Inflammatory macrophage treated with lipopolysaccharide for 4 hours (primary cell): ENCODE results near the gene ZAR1.

ENCODE experiments used
- DNase-seq: peaks from one replicate; pipeline ENCODE4 v3.0.0-alpha.2; 2020

ZAR1 gene

DNA sequence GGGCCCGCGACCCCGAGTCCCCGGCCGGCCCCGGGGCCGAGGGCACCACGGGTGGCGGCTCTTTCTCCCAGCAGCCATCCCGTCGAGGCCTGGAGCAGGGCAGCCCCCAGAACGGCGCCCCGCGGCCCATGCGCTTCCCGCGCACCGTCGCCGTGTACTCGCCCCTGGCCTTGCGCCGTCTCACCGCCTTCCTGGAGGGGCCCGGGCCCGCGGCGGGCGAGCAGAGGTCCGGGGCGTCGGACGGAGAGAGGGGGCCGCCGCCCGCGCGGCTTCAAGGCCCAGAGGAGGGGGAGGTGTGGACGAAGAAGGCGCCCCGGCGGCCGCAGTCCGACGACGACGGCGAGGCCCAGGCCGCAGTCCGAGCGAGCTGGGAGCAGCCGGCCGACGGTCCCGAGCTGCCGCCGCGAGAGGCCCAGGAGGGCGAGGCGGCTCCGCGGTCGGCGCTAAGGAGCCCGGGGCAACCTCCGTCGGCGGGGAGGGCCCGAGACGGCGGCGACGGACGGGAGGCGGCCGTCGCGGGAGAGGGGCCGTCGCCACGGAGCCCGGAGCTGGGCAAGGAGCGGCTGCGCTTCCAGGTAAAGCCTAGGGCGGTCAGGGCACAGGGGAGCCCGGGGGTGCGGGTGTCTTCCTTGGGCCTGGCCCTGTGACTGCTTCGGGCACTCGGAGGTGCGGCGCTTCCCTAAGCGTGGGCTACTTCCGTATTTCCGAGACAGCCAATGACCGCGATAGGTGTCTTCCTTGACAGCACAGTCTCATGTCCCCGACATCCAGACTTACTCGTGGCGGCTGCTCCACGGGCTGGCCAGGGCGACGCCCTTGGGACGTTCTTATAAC is 845 bp downstream of the ZAR1 start:
- no peak for DNase-seq

DNA sequence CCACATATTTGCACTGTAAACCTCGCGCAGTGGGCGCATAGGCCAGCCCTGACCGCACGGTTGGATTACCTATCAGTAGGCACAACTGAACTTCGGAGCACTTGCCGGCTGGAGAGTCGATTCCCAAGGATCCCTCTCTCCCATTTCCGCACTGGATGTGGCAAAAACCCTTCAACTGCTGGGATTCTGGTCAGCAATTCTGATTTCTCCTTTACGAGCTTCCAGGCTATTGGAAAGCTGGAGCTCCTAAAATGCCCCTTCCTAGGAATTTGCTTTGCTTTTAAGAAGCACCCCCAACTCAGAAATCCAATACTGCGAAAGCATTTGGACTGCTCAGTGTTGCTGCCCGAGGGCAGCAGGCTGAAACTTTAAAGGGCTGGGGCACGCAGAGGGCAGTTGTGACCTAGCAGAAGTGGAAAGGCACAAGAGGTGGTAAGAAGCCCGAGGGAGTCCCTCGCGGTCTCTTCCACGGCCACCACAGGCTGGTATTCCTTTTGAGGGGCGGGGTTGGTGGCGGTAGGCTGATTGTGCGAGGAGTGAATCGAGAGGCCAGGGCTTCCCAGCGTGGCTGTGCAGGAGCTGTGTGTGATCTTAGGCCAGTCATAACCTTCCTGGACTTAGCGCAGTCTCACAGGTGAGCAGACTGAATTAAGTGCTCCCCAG is 1.6 kb downstream of the ZAR1 start:
- no peak for DNase-seq

DNA sequence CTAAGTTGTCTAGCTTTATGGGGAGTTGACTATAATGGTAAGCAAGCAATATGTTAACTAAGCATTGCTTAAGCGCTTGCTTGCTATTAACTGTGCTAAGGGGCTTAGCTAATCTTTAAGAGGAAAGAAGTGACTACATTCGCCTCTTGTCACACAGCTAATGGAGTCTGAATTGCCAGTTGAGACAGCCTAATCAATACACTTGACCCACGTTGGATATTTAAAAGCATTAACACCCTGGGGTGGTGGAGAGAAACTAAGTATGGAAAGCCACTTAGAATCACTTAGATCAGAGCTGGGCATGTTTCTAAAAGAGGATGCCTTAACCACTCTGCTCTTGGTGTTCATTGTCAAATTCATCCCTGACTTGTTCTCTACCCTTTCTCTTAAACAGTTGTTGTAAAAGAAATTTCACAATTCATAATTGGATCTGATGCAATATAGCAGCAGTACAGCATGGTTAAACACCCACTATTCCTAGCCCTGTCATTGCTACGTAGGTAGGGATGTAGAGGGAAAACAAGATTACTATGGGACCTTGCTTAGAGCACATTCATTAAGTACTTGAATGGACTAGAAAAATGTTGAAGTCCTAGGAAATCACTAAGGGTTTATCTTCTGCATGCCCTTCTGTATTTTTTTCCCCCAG is 3.5 kb downstream of the ZAR1 start:
- DNase-seq = no peak

DNA sequence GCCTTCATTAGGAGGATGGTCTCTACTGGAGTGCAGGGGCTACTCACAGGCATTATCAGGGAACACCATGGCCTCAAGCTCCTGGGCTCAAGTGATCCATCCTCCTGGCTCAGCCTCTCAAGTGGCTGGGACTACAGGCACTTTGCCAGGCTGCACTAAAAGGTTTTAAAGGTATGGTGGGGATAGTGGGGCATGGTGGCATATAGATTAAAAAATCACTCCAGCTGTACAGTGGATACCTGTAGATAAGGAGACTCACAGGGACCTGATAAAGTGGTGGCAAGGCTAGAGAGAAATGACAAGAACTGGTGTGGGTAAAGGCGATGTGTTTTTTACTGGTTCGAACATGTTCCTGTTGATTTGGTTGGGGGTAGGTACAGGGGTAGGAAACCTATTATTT is 5.9 kb downstream of the ZAR1 start:
- no peak for DNase-seq

DNA sequence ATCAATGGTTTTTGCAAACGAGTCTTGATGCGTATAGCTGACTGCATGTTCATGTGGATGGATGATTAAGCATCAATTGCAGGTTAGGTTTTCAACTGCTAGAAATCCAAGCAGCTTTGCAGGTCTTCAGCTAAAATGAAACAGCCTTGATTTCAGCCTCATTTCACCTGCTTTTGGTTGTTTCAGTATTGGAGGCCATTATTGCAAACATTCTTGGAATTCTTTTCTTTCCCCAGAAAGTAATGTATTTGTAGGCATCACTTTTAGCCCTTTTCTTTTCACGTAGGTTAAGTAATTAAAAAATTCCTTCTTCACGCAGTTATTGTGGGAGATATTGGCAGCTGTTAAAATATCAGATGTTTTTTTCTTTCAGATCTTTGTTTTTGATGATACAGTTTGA is 8.8 kb downstream of the ZAR1 start:
- DNase-seq = no peak

DNA sequence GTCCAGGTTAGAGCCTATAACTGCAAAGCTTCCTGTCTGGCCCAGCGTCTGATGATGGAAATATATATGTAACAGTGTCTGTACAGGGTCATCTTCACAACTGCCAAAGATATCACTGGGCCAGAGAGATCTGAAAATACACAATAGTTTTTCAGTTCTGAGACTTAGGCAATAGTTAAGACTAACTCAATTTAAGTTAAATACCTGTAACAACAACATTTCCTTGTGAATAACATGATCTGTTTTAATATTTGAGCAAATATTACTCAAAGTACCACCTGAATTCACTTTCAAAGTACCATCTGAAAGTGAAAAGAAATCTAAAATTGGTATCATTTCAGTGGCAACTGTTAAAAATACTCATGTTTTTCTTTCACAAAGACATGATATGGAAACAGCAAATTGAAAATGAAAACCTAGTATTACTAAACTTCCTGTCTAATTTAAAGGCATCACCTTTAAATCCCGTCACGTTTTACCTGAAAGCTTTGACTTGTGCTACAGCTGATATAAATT is 9.6 kb downstream of the ZAR1 start:
- DNase-seq = no peak

DNA sequence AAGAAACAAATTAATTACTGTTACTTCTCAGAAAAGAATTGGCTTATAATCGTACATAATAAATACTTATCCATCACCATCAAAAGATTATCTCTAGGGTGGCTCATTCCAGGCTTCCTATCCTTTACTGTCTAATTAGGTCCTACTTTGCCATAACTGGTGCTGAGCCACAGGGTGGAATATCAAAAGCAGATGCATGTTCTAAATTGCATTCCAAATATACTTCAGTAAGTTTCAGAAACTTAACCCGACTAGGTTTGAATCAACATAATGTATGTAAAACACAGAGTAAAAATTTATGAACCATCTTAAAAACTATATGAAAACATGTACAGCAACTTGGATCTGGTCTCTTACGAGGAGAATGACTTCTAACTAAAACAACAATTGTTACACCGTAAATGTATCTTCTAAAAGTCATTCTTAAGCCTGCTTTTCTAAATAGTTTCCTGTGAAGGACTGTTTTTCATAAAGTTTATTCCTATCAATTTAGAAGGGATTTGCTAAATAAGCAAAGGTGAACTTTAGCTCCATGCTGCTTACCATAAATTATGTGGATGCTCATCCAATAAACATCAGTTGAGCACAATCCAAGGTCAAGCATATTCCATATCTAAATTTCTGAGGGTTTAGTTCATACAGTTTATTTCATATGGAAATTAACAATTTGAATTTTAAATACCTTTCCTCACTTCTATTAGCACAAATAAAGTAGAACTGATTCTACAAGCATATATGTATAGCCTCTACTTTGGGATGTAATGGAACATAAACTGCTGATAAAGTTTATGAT is 13.4 kb downstream of the ZAR1 start:
- no peak for DNase-seq

DNA sequence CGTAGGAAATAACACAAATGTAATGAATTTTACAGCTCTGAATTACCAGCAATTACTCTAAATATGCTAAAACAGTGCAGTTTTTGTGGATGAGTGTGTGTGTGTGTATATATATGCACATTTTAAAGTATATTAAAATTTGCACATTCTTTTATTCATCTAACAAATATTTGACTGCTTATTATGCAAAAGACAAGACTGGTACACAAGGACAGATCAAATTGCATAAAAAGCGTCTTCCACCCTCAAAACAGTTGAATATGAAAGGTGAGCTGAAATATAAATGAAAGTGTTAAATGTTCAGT is 13.9 kb downstream of the ZAR1 start:
- DNase-seq = no peak

DNA sequence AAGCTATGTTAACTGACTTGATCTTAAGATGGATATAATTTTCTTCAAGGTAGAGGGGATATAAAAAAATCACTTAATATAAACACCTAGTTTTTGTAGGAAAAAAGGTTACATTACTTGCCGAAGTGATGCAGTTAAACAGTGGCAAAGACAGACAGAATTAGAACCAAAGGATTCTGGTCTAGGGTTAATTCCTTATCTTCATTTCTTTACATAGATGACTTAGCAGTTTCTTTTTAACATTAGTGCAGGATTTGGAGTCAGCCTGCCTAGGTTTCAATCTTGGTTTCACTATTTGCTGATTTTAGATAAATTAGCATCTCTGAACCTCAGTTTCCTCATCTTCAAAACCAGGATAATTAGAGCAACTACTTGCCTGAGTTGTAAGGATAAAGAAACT is 14.3 kb downstream of the ZAR1 start:
- DNase-seq = no peak

DNA sequence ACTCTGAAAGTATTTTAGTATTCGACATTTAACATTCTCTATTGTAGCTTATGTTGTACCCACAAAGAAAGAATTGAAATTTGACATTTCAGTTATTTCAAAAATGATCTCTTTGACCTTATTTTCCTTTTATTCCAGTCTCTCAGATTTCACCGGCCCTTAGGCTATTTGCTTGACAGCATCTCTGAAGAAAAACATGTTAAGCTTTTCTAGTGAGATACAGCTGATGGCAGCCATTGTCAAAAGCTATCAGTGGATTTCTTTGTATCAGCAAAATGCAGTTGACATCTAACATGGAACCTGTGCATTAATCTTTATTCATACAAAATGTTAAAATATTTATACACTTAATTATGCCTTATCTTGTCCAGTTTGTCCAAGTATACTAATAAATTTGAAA is 16.7 kb downstream of the ZAR1 start:
- no peak for DNase-seq

DNA sequence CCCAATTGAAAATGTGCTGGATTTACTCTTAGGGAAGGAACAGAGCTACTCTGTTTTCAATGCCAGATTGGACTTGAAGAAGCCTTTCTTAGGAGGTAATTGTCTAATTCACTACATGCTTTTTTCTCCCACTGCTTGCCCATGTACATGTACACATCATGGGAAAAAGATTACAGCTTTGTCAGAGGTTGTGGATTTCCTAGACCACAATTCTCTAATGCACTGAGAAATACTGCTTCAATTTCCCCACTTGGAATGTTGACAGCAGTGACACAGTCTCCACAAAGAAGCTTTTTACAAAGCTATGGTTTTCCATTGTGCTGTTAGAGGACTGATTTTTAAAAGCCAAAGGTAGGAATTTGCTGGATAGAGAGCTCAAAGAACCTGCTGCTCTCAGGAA is 19.5 kb downstream of the ZAR1 start:
- no peak for DNase-seq

DNA sequence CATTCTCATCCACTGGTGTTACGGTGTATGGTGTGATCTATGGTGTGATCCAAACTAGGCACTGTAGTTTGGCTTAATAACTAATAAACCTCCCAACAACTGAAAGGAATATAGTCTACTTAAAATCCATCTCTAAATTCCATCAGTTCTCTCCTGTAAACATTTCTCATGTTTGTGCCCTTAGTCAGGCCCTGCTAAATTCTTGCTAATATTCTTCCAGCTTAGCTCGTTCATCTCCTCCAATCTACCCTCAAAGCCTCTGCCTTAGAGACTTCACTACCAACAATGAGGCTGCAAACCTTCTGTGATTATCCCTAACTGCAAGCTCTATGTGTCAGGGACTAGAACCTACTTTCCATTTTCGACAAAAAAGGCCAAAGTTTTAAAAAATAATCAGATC is 28.1 kb downstream of the ZAR1 start:
- no peak for DNase-seq

DNA sequence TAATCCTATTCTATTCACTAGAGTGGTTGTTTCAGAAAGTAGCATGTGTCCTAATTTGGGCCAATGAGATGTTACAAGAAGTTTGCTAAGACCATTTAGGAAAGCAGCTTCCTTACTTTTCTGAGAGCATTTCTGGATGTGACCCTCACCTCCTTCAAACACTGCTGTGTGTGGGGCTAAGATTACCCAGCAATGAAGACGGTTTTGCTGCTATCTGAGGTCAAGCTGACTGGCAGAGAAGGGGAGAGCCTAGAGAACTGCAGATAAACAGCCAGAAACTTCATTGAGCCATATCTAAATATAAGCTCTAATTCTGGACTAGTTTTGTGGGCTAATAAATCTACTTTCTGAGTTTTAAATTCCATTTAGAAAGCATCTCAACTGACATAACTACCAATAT is 36.4 kb downstream of the ZAR1 start:
- no peak for DNase-seq

DNA sequence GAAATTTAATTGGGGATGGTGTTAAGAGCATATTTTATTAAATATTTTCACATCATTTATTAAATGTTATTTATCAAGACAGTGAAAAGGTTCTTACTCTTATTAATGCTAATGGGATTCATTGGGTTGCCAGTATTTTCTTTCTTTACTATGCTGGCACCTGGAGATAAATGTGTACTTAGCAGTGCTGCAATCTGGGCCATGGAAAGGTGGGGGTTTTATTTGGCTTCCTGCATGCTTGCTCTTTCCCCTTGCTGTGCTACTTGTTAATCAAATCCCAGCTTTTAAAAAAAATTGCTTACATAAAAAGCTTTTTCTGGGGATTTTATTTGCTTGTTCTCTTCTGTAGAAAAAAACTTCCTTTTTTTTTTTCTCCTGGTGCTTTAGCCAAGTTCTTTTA is 48.3 kb downstream of the ZAR1 start:
- DNase-seq = no peak

DNA sequence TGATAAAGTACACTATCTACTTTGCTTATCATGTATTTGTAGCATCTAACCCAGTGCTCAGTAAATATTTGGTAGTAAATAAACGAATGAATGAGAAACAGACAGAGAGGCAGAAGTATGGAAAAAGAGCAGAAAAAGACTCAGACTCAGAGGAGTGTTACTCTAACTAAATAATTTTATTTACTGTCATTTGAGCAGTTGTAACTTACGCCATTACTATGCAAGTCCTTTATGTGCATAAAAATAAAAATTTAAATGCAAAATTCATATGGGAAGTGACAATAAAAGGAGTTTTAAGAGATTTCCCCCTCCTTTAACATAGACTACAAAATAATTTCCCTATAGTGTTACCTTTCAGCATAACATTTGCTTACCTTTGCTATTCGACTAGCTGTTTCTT is 49.5 kb downstream of the ZAR1 start:
- DNase-seq = no peak

DNA sequence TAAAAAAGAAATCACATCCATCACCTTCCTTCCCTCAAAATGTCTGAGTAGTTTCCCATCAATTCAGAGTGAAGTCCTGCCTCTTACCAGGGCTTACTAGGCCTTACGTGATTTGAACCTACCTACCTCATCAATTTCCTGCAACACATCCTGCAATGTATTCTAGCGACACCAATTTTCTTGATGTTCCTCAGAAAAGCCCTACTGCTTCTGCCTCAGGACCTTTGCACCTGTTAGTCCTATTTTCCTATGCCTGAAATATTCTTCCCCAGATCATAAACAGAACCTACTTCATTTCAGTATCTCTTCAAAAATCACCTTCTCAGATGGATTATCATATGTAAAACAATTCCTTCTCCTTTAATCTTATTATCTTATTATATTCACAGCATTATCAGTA is 52.8 kb downstream of the ZAR1 start:
- DNase-seq = no peak

DNA sequence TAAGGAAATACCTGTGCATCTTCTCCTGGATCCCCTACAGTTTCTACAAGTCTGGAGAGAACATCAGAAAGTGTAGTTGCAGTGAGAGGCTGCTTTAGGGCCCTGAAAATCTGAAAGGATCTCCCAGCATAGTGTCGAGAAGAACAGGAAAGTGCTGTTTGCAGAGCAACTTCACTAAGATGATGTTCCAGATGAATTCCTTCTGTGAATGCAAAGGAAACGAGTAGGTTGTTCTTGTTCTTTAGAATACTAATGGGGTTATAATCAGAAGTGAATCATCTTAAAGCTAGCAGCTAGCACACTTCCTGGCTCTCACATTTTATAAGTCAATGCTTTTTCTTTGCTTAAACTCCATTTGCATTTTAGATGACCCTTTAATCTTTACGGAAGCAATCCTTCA is 53.7 kb downstream of the ZAR1 start:
- DNase-seq = no peak
